K562 (cell line): ENCODE results near the gene PPWD1. TPM values are rescaled to one million over a fixed set of nuclear protein-coding genes. Genes with fewer than 3 reads are reported as not detected.

ENCODE experiments used
- CREB1 ChIP-seq, 2 experiments: sonication (generic) in 1 of 2; formaldehyde crosslinking in 1 of 2; IDR thresholded peaks; 2 replicates each; pipeline versions ENCODE4 v1.6.1 to v1.8.0; 2012 to 2022; ENCODE audit warnings: inconsistent platforms in 1 of 2, mild to moderate bottlenecking in 1 of 2, missing genetic modification reagents in 1 of 2, moderate library complexity in 1 of 2
- GTF2F1 ChIP-seq: IDR thresholded peaks from 2 replicates; pipeline ENCODE4 v1.6.1; 2011; ENCODE audit warnings: low read depth, low read length, improper control_type of control experiment
- HMG20A ChIP-seq: fragments of 450-650 bp; formaldehyde crosslinking; conservative IDR thresholded peaks from 2 replicates; pipeline ENCODE4 v1.4.0; 2020; ENCODE audit warnings: mild to moderate bottlenecking, mixed read lengths
- NFIX ChIP-seq: fragments of 250-450 bp; sonication (Bioruptor Pico); IDR thresholded peaks from 2 replicates; pipeline ENCODE4 v1.4.0; 2020; ENCODE audit warnings: low read depth, mild to moderate bottlenecking, moderate library complexity
- SMARCA5 ChIP-seq: fragments of 450-650 bp; IDR thresholded peaks from 2 replicates; pipeline ENCODE4 v1.6.1; 2016
- TFAM ChIP-seq: fragments of 250-450 bp; sonication (Bioruptor Pico); conservative IDR thresholded peaks from 2 replicates; pipeline ENCODE4 v1.5.0; 2021; ENCODE audit warnings: mild to moderate bottlenecking, moderate library complexity
- VEZF1 ChIP-seq: fragments of 200-800 bp; sonication (Bioruptor generic); IDR thresholded peaks from 2 replicates; pipeline ENCODE4 v1.6.1; 2017; ENCODE audit warnings: missing genetic modification characterization, missing compliant biosample characterization
- ZC3H11A ChIP-seq: IDR thresholded peaks from 2 replicates; pipeline ENCODE4 v1.6.1; 2012; ENCODE audit warnings: low read depth, low read length, improper control_type of control experiment
- ZKSCAN1 ChIP-seq: fragments of 150-350 bp; IDR thresholded peaks from 2 replicates; pipeline ENCODE4 v1.6.1; 2016; ENCODE audit warnings: low read depth, low read length
- ZNF280A ChIP-seq: fragments of 450-650 bp; IDR thresholded peaks from 2 replicates; pipeline ENCODE4 v1.6.1; 2018; ENCODE audit warnings: mild to moderate bottlenecking, low read depth; ENCODE audit not compliant: partially characterized antibody
- ZNF584 ChIP-seq: fragments of 200-800 bp; sonication (Bioruptor generic); IDR thresholded peaks from 2 replicates; pipeline ENCODE4 v1.6.1; 2016; ENCODE audit warnings: low read depth, mild to moderate bottlenecking, missing genetic modification characterization, missing compliant biosample characterization
- polyA plus RNA-seq, 8 experiments: library from polyadenylated mRNA; depleted of rRNA in 4 of 8; stranded (reverse) in 5 of 8; unstranded in 3 of 8; fragments of >200 nt; fragmentation: Nextera tagmentation in 2 of 8; fragmentation: Illumina TruSeq in 1 of 8; extraction: Ambion mirVana in 2 of 8; extraction: Trizol in 1 of 8; gene quantifications; 2 replicates each; pipeline versions ENCODE4 v1.2.1 to v1.2.3, GENCODE V29; 2011 to 2014; ENCODE audit warnings: inconsistent platforms in 1 of 8, missing spikeins in 1 of 8
- total RNA-seq, 7 experiments: library from RNA; depleted of rRNA in 6 of 7; stranded (reverse); fragments of >200 nt in 6 of 7; fragmentation: Illumina TruSeq in 2 of 7; extraction: Trizol in 2 of 7; gene quantifications; 2 replicates each; pipeline versions ENCODE4 v1.2.1 to v1.2.3, GENCODE V29; 2011 to 2021; ENCODE audit warnings: low replicate concordance in 1 of 7
- TF ChIP-seq, protein P1 (sequence below), 2 experiments: fragments of 450-650 bp; conservative IDR thresholded peaks; 2 replicates each; pipeline ENCODE4 v1.6.1; 2017; ENCODE audit warnings: mild to moderate bottlenecking in 2 of 2, moderate library complexity in 2 of 2
- TF ChIP-seq, protein P2 (sequence below): fragments of 450-650 bp; IDR thresholded peaks from 2 replicates; pipeline ENCODE4 v1.7.1; 2018; ENCODE audit warnings: mild to moderate bottlenecking, low read depth; ENCODE audit not compliant: partially characterized antibody
- TF ChIP-seq, protein P3 (sequence below), 2 experiments: fragments of 150-350 bp in 1 of 2; IDR thresholded peaks; 2 replicates each; pipeline ENCODE4 v1.6.1; 2012 to 2016; ENCODE audit warnings: low read depth in 2 of 2, low read length in 2 of 2, mild to moderate bottlenecking in 1 of 2, moderate library complexity in 1 of 2

The PPWD1 gene
- total and polyA plus RNA-seq, 9 of the 15 experiments (the other 6 are each of a cell fraction or from before 2014, with no cell fraction given) = 24.1 to 89.2 (median 51.4) TPM

GRCh38 chr5:65624571-65625555 is 61.8 kb downstream of the PPWD1 start, which contains the start of the genes SHLD3 and TRAPPC13 (continued):
- TF ChIP-seq CREB1 (IDR thresholded peaks at IDR 0.05) (no peak), CREB1 (CRISPR knock-in tag; IDR thresholded peaks at IDR 0.05) (no peak), ZNF584 (CRISPR knock-in tag) (0 out of 2 replicates have a peak, but pooled peaks have one; percentile 57), ZKSCAN1 (no peak), SMARCA5 (no peak), ZC3H11A (no peak), TFAM (no peak), NFIX (CRISPR knock-in tag) (no peak), VEZF1 (peak; percentile 81), HMG20A (CRISPR knock-in tag) (no peak), GTF2F1 (no peak; the same call in 1 of the 2 replicates), ZNF280A (no peak)
- TF ChIP-seq, protein P1, sequence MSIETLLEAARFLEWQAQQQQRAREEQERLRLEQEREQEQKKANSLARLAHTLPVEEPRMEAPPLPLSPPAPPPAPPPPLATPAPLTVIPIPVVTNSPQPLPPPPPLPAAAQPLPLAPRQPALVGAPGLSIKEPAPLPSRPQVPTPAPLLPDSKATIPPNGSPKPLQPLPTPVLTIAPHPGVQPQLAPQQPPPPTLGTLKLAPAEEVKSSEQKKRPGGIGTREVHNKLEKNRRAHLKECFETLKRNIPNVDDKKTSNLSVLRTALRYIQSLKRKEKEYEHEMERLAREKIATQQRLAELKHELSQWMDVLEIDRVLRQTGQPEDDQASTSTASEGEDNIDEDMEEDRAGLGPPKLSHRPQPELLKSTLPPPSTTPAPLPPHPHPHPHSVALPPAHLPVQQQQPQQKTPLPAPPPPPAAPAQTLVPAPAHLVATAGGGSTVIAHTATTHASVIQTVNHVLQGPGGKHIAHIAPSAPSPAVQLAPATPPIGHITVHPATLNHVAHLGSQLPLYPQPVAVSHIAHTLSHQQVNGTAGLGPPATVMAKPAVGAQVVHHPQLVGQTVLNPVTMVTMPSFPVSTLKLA (conservative IDR thresholded peaks at IDR 0.05) = peak; percentile 29 to 63; a peak in 3 of 4 replicates
- TF ChIP-seq, protein P2, sequence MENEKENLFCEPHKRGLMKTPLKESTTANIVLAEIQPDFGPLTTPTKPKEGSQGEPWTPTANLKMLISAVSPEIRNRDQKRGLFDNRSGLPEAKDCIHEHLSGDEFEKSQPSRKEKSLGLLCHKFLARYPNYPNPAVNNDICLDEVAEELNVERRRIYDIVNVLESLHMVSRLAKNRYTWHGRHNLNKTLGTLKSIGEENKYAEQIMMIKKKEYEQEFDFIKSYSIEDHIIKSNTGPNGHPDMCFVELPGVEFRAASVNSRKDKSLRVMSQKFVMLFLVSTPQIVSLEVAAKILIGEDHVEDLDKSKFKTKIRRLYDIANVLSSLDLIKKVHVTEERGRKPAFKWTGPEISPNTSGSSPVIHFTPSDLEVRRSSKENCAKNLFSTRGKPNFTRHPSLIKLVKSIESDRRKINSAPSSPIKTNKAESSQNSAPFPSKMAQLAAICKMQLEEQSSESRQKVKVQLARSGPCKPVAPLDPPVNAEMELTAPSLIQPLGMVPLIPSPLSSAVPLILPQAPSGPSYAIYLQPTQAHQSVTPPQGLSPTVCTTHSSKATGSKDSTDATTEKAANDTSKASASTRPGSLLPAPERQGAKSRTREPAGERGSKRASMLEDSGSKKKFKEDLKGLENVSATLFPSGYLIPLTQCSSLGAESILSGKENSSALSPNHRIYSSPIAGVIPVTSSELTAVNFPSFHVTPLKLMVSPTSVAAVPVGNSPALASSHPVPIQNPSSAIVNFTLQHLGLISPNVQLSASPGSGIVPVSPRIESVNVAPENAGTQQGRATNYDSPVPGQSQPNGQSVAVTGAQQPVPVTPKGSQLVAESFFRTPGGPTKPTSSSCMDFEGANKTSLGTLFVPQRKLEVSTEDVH = peak; percentile 64
- TF ChIP-seq, protein P3, sequence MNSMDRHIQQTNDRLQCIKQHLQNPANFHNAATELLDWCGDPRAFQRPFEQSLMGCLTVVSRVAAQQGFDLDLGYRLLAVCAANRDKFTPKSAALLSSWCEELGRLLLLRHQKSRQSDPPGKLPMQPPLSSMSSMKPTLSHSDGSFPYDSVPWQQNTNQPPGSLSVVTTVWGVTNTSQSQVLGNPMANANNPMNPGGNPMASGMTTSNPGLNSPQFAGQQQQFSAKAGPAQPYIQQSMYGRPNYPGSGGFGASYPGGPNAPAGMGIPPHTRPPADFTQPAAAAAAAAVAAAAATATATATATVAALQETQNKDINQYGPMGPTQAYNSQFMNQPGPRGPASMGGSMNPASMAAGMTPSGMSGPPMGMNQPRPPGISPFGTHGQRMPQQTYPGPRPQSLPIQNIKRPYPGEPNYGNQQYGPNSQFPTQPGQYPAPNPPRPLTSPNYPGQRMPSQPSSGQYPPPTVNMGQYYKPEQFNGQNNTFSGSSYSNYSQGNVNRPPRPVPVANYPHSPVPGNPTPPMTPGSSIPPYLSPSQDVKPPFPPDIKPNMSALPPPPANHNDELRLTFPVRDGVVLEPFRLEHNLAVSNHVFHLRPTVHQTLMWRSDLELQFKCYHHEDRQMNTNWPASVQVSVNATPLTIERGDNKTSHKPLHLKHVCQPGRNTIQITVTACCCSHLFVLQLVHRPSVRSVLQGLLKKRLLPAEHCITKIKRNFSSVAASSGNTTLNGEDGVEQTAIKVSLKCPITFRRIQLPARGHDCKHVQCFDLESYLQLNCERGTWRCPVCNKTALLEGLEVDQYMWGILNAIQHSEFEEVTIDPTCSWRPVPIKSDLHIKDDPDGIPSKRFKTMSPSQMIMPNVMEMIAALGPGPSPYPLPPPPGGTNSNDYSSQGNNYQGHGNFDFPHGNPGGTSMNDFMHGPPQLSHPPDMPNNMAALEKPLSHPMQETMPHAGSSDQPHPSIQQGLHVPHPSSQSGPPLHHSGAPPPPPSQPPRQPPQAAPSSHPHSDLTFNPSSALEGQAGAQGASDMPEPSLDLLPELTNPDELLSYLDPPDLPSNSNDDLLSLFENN (IDR thresholded peaks at IDR 0.05; ENCODE audit: low read depth in 2 of 2, low read length in 2 of 2) = no peak
